Daoy (cell line): ENCODE results near the gene STARD5. TPM values are rescaled to one million over a fixed set of nuclear protein-coding genes. Genes with fewer than 3 reads are reported as not detected.
A peak's percentile ranks its signal among the peaks of the same experiment; 100 is the strongest.

Source experiments
- DNase-seq: peaks from one replicate; pipeline ENCODE4 v3.0.0-alpha.2; 2015; ENCODE audit warnings: low read depth
- total RNA-seq: library from RNA; depleted of rRNA; stranded (reverse); fragments of >200 nt; shearing (Covaris generic); gene quantifications from 2 replicates; pipeline ENCODE4 v1.2.3, GENCODE V29; 2014

The STARD5 gene
- total RNA-seq, 1 experiment from 2014 or later, result 1.7 TPM

- DNase-seq, result no peak
Measured at GRCh38 chr15:81293728-81294515, 30.0 kb downstream of the STARD5 start.

- no peak for DNase-seq
Measured at GRCh38 chr15:81292523-81293001, 31.4 kb downstream of the STARD5 start.

DNA sequence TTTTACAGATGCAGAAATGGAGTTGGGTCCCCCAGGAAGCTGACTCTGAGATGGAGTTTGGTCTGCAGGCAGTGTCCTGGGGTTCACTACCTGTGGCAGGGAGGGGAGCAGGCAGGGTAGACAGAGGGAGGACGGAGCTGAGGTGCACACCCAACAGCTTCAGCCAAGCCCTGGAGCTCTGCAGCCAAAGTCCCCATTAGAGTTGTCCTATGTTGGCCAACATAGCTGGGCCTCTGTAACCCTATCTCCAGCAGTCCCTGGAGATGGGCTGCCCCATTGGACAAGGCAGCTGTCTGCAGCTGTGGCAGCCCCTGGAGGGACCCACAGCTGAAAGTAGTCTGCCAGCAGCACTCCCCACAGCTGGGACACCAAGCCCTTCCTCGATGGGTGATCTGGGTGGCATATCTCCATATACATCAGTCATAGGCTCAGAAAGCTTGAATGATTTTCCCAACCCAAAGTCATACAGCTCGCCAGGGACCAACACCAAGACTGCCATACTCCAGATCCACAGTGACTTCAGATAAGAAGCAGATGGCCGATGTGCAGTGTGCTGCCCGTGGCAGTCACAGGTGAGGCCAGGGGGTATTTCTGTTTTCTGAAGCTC is 31.9 kb downstream of the STARD5 start:
- no peak for DNase-seq

GRCh38 chr15:81289910-81290309 is 34.0 kb downstream of the STARD5 start:
- DNase-seq, result no peak

DNA sequence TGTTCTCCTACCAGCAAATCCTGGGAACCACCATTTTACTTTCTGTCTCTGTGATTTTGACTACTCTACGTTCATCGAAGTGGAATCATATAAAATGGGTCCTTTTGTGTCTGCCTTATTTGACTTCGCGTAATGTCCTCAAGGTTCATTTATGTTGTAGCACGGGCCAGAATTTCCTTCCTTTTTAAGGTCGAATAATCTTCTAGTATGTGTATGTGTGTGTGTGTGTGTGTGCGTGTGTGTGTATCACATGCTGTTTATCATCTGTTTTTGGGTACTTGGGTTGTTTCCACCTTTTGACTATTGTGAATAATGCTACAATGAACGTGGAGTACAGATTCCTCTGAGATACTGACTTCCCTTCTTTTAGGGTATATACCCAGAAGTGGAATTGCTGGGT is 35.3 kb downstream of the STARD5 start:
- DNase-seq, result no peak

DNA sequence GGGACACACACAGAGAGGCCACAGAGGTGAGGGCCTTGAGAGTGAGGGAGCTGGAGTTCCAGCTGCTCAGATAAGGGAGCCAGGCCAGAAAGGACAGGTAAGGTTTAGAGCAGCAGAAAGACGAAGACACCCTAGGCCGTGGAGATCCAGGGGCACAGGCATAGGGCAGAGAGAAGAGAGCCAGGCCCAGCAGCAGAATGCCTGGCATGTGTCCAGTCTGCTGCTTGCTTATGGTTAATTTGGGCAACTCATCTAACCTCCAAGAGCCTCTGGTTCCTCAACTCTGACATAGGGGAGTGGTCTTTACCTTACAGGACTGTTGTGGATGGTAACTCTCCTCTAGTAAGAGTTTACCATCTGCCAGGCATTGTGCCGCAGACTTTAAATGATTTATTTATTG is 35.9 kb downstream of the STARD5 start:
- DNase-seq, result no peak

- DNase-seq, result no peak
Measured at GRCh38 chr15:81286621-81287121, 37.3 kb downstream of the STARD5 start.

GRCh38 chr15:81285461-81285860 is 38.5 kb downstream of the STARD5 start:
- no peak for DNase-seq

DNA sequence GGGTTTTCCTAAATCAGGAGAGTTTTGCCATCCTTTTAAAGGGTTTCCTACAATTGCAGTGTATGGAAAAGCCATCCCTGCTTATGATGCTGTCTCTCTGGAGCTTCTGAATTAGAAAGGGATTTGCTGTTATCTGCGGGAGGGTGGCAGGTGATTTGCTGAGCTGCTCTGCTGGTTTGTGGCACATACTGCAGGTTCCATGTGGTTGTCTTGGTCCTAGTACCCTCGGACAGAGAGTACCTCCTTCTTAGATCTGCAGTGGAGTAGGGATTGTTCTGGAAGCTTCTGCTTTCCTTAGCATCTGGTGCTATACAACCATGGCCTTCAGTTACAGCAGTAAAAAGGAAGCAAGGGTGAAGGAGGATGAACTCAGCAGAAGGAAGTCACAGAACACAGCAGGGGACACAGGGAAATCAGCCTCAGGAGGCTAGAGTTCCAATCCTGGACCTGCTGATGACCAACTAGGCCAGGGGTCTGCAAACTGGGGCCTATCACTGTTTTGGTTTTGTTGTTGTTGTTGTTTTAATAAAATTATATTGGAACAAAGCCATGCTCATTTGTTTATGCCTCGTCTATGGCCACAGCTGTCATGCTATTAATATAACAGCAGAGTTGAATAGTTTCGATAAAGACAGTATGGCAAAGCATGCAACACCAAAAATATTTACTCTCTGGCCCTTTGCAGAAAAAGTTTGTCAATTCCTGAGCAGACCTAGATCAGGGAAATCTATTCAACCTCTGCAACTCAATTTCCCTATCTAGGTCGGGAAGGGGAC is 39.5 kb downstream of the STARD5 start:
- no peak for DNase-seq

- DNase-seq, result no peak
Measured at GRCh38 chr15:81282911-81283310, 41.0 kb downstream of the STARD5 start.

- DNase-seq, result no peak
Measured at GRCh38 chr15:81282606-81282895, 41.4 kb downstream of the STARD5 start.

- no peak for DNase-seq
Measured at GRCh38 chr15:81281766-81282605, 42.0 kb downstream of the STARD5 start.

DNA sequence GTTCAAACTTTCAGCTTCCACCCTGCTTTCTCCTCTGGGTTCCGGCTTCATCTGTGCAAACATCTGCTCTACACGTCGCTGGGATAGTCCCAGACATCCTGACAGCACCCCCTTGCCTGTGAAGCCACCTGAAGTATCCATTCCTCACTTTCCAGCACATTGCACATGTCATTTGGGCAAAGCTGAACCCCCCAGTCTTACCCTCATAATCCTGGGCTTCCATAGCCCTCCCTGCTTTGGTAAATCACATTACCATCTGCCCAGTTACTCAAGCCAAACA is 42.5 kb downstream of the STARD5 start:
- no peak for DNase-seq

- no peak for DNase-seq
Measured at GRCh38 chr15:81280696-81281455, 43.1 kb downstream of the STARD5 start.

DNA sequence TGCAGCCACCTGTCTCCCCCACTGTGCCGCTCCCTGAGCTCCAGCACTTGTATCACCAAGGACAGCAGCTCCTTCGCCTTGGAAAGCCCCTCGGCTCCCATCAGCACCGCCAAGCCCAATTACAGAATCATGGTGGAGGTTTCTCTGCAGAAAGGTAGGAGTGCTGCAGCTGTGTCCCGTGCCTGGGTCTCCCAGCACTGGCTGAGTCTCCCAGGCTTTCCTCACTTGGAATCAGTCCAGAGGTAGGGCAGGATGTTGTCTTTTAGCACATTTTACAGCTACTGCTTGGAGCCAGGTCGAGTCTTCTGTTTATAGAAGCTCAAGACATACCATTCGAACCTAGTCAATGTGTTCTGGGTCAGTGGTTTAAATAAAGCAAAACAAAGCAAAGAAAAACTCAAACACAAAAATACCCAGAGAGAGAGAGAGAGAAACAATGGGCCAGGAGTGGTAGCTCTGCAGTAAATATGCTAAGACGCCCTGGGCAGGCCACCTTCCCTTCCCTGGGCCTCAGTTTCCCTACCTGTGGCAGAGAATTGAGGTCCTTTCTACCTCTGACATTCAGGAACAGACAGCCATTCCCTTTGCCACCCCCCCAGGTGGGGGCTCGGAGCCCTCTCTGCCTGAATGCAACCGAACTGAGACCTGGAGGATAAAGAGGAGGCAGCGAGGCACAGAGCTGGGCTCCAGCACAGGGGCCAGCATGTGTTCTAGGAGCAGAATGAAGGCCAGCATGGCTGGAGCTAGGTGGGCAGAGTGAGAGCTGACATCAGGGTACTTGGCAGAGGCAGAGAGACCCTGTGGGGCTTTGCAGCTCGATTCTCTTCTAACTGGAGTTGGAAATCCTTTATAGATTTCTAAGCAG is 44.1 kb downstream of the STARD5 start:
- DNase-seq, result peak; percentile 17

GRCh38 chr15:81278306-81279029 is 45.5 kb downstream of the STARD5 start:
- no peak for DNase-seq

- no peak for DNase-seq
Measured at GRCh38 chr15:81277851-81278250, 46.1 kb downstream of the STARD5 start.

GRCh38 chr15:81276967-81277366 is 47.0 kb downstream of the STARD5 start:
- DNase-seq, result no peak

GRCh38 chr15:81275711-81276392 is 48.1 kb downstream of the STARD5 start:
- no peak for DNase-seq
